C4-2B (cell line): ENCODE data around the gene POU2F1.

Source experiments
- CTCF ChIP-seq: fragments of 450-650 bp; conservative IDR thresholded peaks from 2 replicates; pipeline ENCODE4 v1.5.1; 2017; ENCODE audit warnings: mild to moderate bottlenecking
- ZFX ChIP-seq: fragments of 450-650 bp; IDR thresholded peaks from 2 replicates; pipeline ENCODE4 v1.6.1; 2017

- TF ChIP-seq CTCF (no peak), ZFX (no peak)
Measured at GRCh38 chr1:167237000-167237399, 16.3 kb downstream of the POU2F1 start.
